ENCODE measurements around the gene ZBTB16.

The ZBTB16 gene

GRCh38 chr11:114082767-114083181 is 23.3 kb downstream of the ZBTB16 start:
- no peaks in the 10 kb centered on the region for H3K27me3 ChIP-seq (ENCODE audit: insufficient read depth, low read depth, severe bottlenecking)
- H3K4me3 ChIP-seq (ENCODE audit: low read depth, low read length) = no peak overlapping the region
- no peak overlapping the region for H3K27ac ChIP-seq
- no peak for TF ChIP-seq CTCF (IDR thresholded peaks at IDR 0.05; ENCODE audit: low read depth, low read length)
- no peak for DNase-seq
- no peaks in the 10 kb centered on the region for H3K36me3 ChIP-seq
- no peaks in the 10 kb centered on the region for H3K9me3 ChIP-seq (ENCODE audit: severe bottlenecking)

- no peak for DNase-seq
- no peaks in the 10 kb centered on the region for H3K27me3 ChIP-seq (ENCODE audit: insufficient read depth, low read depth, severe bottlenecking)
- no peak for TF ChIP-seq CTCF (IDR thresholded peaks at IDR 0.05; ENCODE audit: low read depth, low read length)
Observed at GRCh38 chr11:114083391-114084252, 24.1 kb downstream of the ZBTB16 start.

GRCh38 chr11:114084414-114084813 is 24.9 kb downstream of the ZBTB16 start:
- H3K27ac ChIP-seq = no peak overlapping the region
- no peaks in the 10 kb centered on the region for H3K36me3 ChIP-seq
- no peaks in the 10 kb centered on the region for H3K9me3 ChIP-seq (ENCODE audit: severe bottlenecking)
- H3K27me3 ChIP-seq (ENCODE audit: insufficient read depth, low read depth, severe bottlenecking) = no peaks in the 10 kb centered on the region
- H3K4me3 ChIP-seq (ENCODE audit: low read depth, low read length) = no peak overlapping the region
- no peak for DNase-seq
- TF ChIP-seq CTCF (IDR thresholded peaks at IDR 0.05; ENCODE audit: low read depth, low read length) = no peak

More at GRCh38 chr11:114083391-114084252, 24.1 kb downstream of the ZBTB16 start:
- Histone ChIP-seq H3K27ac (no peak overlapping the region), H3K9me3 (ENCODE audit: severe bottlenecking) (no peaks in the 10 kb centered on the region), H3K36me3 (no peaks in the 10 kb centered on the region), H3K4me3 (ENCODE audit: low read depth, low read length) (no peak overlapping the region)

- no peak overlapping the region for H3K27ac ChIP-seq
- no peaks in the 10 kb centered on the region for H3K9me3 ChIP-seq (ENCODE audit: severe bottlenecking)
- H3K27me3 ChIP-seq (ENCODE audit: insufficient read depth, low read depth, severe bottlenecking) = no peaks in the 10 kb centered on the region
- no peaks in the 10 kb centered on the region for H3K36me3 ChIP-seq
- TF ChIP-seq CTCF (IDR thresholded peaks at IDR 0.05; ENCODE audit: low read depth, low read length) = no peak
- no peak for DNase-seq
- H3K4me3 ChIP-seq (ENCODE audit: low read depth, low read length) = no peak overlapping the region
Observed at GRCh38 chr11:114085965-114086793, 26.7 kb downstream of the ZBTB16 start.

- H3K27ac ChIP-seq = no peak overlapping the region
- no peak for DNase-seq
- no peaks in the 10 kb centered on the region for H3K36me3 ChIP-seq
- H3K9me3 ChIP-seq (ENCODE audit: severe bottlenecking) = no peaks in the 10 kb centered on the region
- no peaks in the 10 kb centered on the region for H3K27me3 ChIP-seq (ENCODE audit: insufficient read depth, low read depth, severe bottlenecking)
- H3K4me3 ChIP-seq (ENCODE audit: low read depth, low read length) = no peak overlapping the region
- TF ChIP-seq CTCF (IDR thresholded peaks at IDR 0.05; ENCODE audit: low read depth, low read length) = no peak
Observed at GRCh38 chr11:114087025-114087424, 27.5 kb downstream of the ZBTB16 start.

All from WERI-Rb-1 (cell line).